ENCODE data around the gene SRMS.

DNA sequence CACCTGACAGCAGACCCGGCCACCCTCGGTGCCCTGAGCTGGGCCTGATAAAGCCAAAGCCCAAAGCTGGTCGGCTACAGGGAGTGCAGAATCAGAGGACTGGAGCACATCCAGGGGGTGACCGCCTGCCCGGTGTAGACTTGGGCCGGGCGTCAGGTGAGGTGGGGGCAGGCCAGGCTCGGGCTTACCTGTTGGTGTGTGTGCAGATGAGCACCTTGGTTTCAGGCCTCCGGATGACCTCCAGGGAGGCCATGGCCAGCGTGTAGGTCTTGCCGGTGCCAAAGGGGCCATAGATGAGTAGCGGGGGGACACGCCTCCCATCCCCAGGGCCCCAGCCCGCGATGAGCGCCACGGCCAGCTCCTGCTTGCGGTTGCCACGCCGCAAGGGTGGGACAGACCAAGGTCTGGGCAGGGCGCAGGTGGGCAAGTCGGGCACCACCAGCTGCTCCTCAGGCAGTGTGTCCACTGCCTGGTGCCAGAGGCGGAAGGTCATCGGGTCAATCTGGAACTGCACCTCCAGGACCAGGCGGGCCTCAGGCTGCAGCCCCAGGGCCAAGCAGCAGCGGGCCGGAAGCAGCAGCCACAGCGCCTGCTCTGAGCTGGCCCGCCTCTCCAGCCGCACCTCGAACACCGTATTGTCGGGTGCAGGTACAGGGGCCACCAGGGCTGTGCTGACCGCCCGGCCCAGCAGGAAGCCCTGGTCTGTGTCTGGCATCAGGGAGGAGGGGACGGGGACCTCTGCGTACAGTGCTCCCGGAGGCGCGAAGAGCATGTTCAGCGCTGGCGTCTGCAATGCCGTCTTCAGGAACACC, 20.8 kb upstream of the SRMS start:
- TF ChIP-seq, protein P1, sequence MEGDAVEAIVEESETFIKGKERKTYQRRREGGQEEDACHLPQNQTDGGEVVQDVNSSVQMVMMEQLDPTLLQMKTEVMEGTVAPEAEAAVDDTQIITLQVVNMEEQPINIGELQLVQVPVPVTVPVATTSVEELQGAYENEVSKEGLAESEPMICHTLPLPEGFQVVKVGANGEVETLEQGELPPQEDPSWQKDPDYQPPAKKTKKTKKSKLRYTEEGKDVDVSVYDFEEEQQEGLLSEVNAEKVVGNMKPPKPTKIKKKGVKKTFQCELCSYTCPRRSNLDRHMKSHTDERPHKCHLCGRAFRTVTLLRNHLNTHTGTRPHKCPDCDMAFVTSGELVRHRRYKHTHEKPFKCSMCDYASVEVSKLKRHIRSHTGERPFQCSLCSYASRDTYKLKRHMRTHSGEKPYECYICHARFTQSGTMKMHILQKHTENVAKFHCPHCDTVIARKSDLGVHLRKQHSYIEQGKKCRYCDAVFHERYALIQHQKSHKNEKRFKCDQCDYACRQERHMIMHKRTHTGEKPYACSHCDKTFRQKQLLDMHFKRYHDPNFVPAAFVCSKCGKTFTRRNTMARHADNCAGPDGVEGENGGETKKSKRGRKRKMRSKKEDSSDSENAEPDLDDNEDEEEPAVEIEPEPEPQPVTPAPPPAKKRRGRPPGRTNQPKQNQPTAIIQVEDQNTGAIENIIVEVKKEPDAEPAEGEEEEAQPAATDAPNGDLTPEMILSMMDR (IDR thresholded peaks at IDR 0.05), result no peak
- no peak for TF ChIP-seq POLR2A (IDR thresholded peaks at IDR 0.05)

Data from thyroid gland (tissue), 4 donors.